ENCODE data around the gene ZNF668.
"Not testable (repeated sequence)": the region's sequence is repeated elsewhere in the genome, so short reads cannot be mapped to it uniquely, and the experiment has no call there.

Gene ZNF668

GRCh38 chr16:31055613-31056012 lies 18.4 kb downstream of the ZNF668 start:
- no peak for DNase-seq

GRCh38 chr16:31052114-31052513 lies 21.9 kb downstream of the ZNF668 start:
- peak; percentile 92 for DNase-seq

GRCh38 chr16:31050280-31051030 lies 23.6 kb downstream of the ZNF668 start:
- DNase-seq, result no peak

- no peak for DNase-seq
Observed at GRCh38 chr16:31043898-31044481, 30.1 kb downstream of the ZNF668 start.

GRCh38 chr16:31043352-31043751 lies 30.7 kb downstream of the ZNF668 start:
- no peak for DNase-seq

- DNase-seq, result no peak
Observed at GRCh38 chr16:31042866-31043265, 31.2 kb downstream of the ZNF668 start.

GRCh38 chr16:31038993-31039392 lies 35.0 kb downstream of the ZNF668 start:
- DNase-seq, result no peak

- no peak for DNase-seq
Observed at GRCh38 chr16:31036691-31037090, 37.3 kb downstream of the ZNF668 start.

GRCh38 chr16:31033709-31034492 lies 40.1 kb downstream of the ZNF668 start:
- peak; percentile 39 for DNase-seq

- peak; percentile 95 for DNase-seq
Observed at GRCh38 chr16:31032736-31033708, 41.0 kb downstream of the ZNF668 start, which contains the start of gene STX4. Gene STX4, plus strand, starts transcription at chr16:31033558. Its CDS starts 248 bp downstream, at chr16:31033806.

GRCh38 chr16:31031276-31031675 lies 42.8 kb downstream of the ZNF668 start:
- DNase-seq, result no peak

- no peak for DNase-seq
Observed at GRCh38 chr16:31029272-31029671, 44.8 kb downstream of the ZNF668 start.

- DNase-seq, result no peak
Observed at GRCh38 chr16:31025339-31025738, 48.7 kb downstream of the ZNF668 start.

- DNase-seq, result no peak
Observed at GRCh38 chr16:31023627-31024226, 50.3 kb downstream of the ZNF668 start.

- no peak for DNase-seq
Observed at GRCh38 chr16:31023252-31023602, 50.8 kb downstream of the ZNF668 start.

GRCh38 chr16:31022544-31023251 lies 51.3 kb downstream of the ZNF668 start:
- DNase-seq, result no peak

GRCh38 chr16:31020536-31020935 lies 53.5 kb downstream of the ZNF668 start:
- DNase-seq, result no peak

- not testable (repeated sequence) for DNase-seq
Observed at GRCh38 chr16:31017756-31018155, 56.3 kb downstream of the ZNF668 start.

- DNase-seq, result no peak
Observed at GRCh38 chr16:31016018-31016417, 58.0 kb downstream of the ZNF668 start.

GRCh38 chr16:31013292-31013691 lies 60.7 kb downstream of the ZNF668 start:
- DNase-seq, result not testable (repeated sequence)

- not testable (repeated sequence) for DNase-seq
Observed at GRCh38 chr16:31011815-31012214, 62.2 kb downstream of the ZNF668 start.
